CD4-positive, alpha-beta T cell treated with Interleukin-1 beta for 1 hour (primary cell): Measurements from ENCODE around the gene SPTLC2.
A peak's percentile ranks its signal among the peaks of the same experiment; 100 is the strongest.
"Not testable (repeated sequence)": the region's sequence is repeated elsewhere in the genome, so short reads cannot be mapped to it uniquely, and the experiment has no call there.

Experiments
- DNase-seq, 2 donors: peaks; one replicate each; pipeline ENCODE4 v3.0.0-alpha.2; 2020 to 2022

SPTLC2 gene

GRCh38 chr14:77616454-77617229 lies at the start of gene SPTLC2:
SPTLC2 (minus strand) TSS chr14:77616637; CDS start chr14:77616579, 58 bp downstream.
- peak; percentile 98 for DNase-seq

GRCh38 chr14:77663293-77663692 lies 46.9 kb upstream of the SPTLC2 start:
- DNase-seq: no peak

GRCh38 chr14:77661562-77661961 lies 45.1 kb upstream of the SPTLC2 start:
- not testable (repeated sequence) for DNase-seq

GRCh38 chr14:77660754-77661153 lies 44.3 kb upstream of the SPTLC2 start:
- DNase-seq: no peak

GRCh38 chr14:77659831-77660230 lies 43.4 kb upstream of the SPTLC2 start:
- no peak for DNase-seq

- DNase-seq: peak in 1 of 2 donors; percentile 11
Observed at GRCh38 chr14:77657280-77657679, 40.8 kb upstream of the SPTLC2 start.

- DNase-seq: no peak
Observed at GRCh38 chr14:77654001-77654441, 37.6 kb upstream of the SPTLC2 start.

- DNase-seq: no peak
Observed at GRCh38 chr14:77649326-77649725, 32.9 kb upstream of the SPTLC2 start.

GRCh38 chr14:77648520-77649200 lies 32.2 kb upstream of the SPTLC2 start:
- no peak for DNase-seq

- DNase-seq: no peak
Observed at GRCh38 chr14:77647853-77648252, 31.4 kb upstream of the SPTLC2 start.

GRCh38 chr14:77646907-77647306 lies 30.5 kb upstream of the SPTLC2 start:
- DNase-seq: no peak

- no peak for DNase-seq
Observed at GRCh38 chr14:77645520-77646230, 29.2 kb upstream of the SPTLC2 start.

- DNase-seq: no peak
Observed at GRCh38 chr14:77642407-77642806, 26.0 kb upstream of the SPTLC2 start.

- DNase-seq: peak; percentile 62 to 72
Observed at GRCh38 chr14:77641534-77642341, 25.3 kb upstream of the SPTLC2 start.

- DNase-seq: peak in 1 of 2 donors; percentile 10
Observed at GRCh38 chr14:77640756-77641533, 24.5 kb upstream of the SPTLC2 start.

- no peak for DNase-seq
Observed at GRCh38 chr14:77638771-77639171, 22.3 kb upstream of the SPTLC2 start.

GRCh38 chr14:77635869-77636268 lies 19.4 kb upstream of the SPTLC2 start:
- not testable (repeated sequence) for DNase-seq

GRCh38 chr14:77635466-77635865 lies 19.0 kb upstream of the SPTLC2 start:
- DNase-seq: not testable (repeated sequence)

- no peak for DNase-seq
Observed at GRCh38 chr14:77630111-77630510, 13.7 kb upstream of the SPTLC2 start.

GRCh38 chr14:77625360-77625759 lies 8.9 kb upstream of the SPTLC2 start:
- DNase-seq: no peak

GRCh38 chr14:77623201-77623600 lies 6.8 kb upstream of the SPTLC2 start:
- no peak for DNase-seq
